HepG2 (cell line): ENCODE measurements around the gene PSMB11. TPM values are rescaled to one million over a fixed set of nuclear protein-coding genes. Genes with fewer than 3 reads are reported as not detected.
A peak's percentile ranks its signal among the peaks of the same experiment; 100 is the strongest.

ENCODE experiments used
- ATAC-seq: fragments of 200-7000 bp; cut with Tn5 transposase; 3 replicates; pipeline ENCODE4 v1.9.1; 2020; ENCODE audit warnings: mild to moderate bottlenecking, moderate library complexity
- BruUV-seq: library from RNA; stranded (reverse); fragments of 400-500 nt; replicated peaks from 2 replicates; lab custom pipeline; 2021; lab: Mats Ljungman, UMichigan
- CTCF ChIA-PET: fragments of 300-600 bp; formaldehyde crosslinking; extraction: SDS; loops from one replicate; lab custom pipeline; 2021; ENCODE audit warnings: low total read pairs, inconsistent platforms, low intra/inter-chr PET ratio; lab: Yijun Ruan, JAX
- POLR2A ChIA-PET: fragments of 350-600 bp; sonication (Branson Sonifier 250); formaldehyde crosslinking; loops from one replicate; lab custom pipeline; 2020; ENCODE audit warnings: antibody characterized with exemption, inconsistent platforms; lab: Yijun Ruan, JAX
- DNase-seq: peaks from one replicate; pipeline ENCODE4 v3.0.0-alpha.2; 2015; ENCODE audit warnings: low spot score
- FAIRE-seq: peaks from 3 replicates; lab custom pipeline; 2011; peaks lifted over from hg19 to GRCh38; lab: Jason Lieb, UNC
- H2AFZ ChIP-seq: one replicate; pipeline ENCODE4 v1.6.1; 2011; ENCODE audit warnings: low read length, inconsistent platforms
- H3K27ac ChIP-seq: fragments of 300-600 bp; 3 replicates; pipeline ENCODE4 v1.8.0; 2011; ENCODE audit warnings: mixed run types, mild to moderate bottlenecking, mixed read lengths, low read length, inconsistent platforms; ENCODE audit not compliant: insufficient read depth; ENCODE audit errors: extremely low read length
- H3K27me3 ChIP-seq, 2 experiments: fragments of 200-600 bp in 1 of 2; 2 replicates in 1 of 2; 3 replicates in 1 of 2; pipeline versions ENCODE4 v1.6.0 to v1.8.0; 2011; ENCODE audit warnings: low read length in 2 of 2, mild to moderate bottlenecking in 2 of 2, moderate library complexity in 2 of 2, inconsistent platforms in 1 of 2; ENCODE audit not compliant: insufficient read depth in 2 of 2, control insufficient read depth in 1 of 2
- H3K36me3 ChIP-seq, 2 experiments: fragments of 200-600 bp in 1 of 2; replicated peaks in 1 of 2; 2 replicates in 1 of 2; 3 replicates in 1 of 2; pipeline versions ENCODE4 v1.5.1 to v1.8.0; 2011; ENCODE audit warnings: low read length in 2 of 2, inconsistent platforms in 1 of 2; ENCODE audit not compliant: insufficient read depth in 2 of 2, control insufficient read depth in 1 of 2
- H3K4me1 ChIP-seq: 2 replicates; pipeline ENCODE4 v1.5.1; 2012; ENCODE audit warnings: low read length, inconsistent platforms; ENCODE audit not compliant: insufficient read depth
- H3K4me2 ChIP-seq: 2 replicates; pipeline ENCODE4 v1.6.0; 2011; ENCODE audit warnings: low read depth, low read length, inconsistent platforms
- H3K4me3 ChIP-seq, 3 experiments: fragments of 200-600 bp in 1 of 3; sonication (generic), shearing (Covaris generic) in 1 of 3; replicated peaks in 1 of 3; 2 replicates each; pipeline ENCODE4 v1.5.1; 2011 to 2016; ENCODE audit warnings: low read length in 3 of 3, inconsistent platforms in 2 of 3, low read depth in 2 of 3, mild to moderate bottlenecking in 2 of 3, control low read depth in 1 of 3, mixed read lengths in 1 of 3; ENCODE audit not compliant: insufficient read depth in 1 of 3
- H3K79me2 ChIP-seq: one replicate; pipeline ENCODE4 v1.6.1; 2011; ENCODE audit warnings: low read length, inconsistent platforms; ENCODE audit not compliant: insufficient read depth
- H3K9ac ChIP-seq: 2 replicates; pipeline ENCODE4 v1.6.0; 2011; ENCODE audit warnings: mild to moderate bottlenecking, low read depth, low read length, inconsistent platforms; ENCODE audit not compliant: insufficient read depth
- H3K9me3 ChIP-seq: 2 replicates; pipeline ENCODE4 v1.5.1; 2012; ENCODE audit warnings: mild to moderate bottlenecking, low read length
- H4K20me1 ChIP-seq: 2 replicates; pipeline ENCODE4 v1.6.0; 2011; ENCODE audit warnings: inconsistent platforms, mild to moderate bottlenecking, low read length, moderate library complexity; ENCODE audit not compliant: insufficient read depth
- FOXO4 ChIP-seq: sonication (generic); formaldehyde crosslinking; conservative IDR thresholded peaks from 2 replicates; pipeline ENCODE4 v1.8.1; 2023; ENCODE audit warnings: missing genetic modification reagents
- HMGA1 ChIP-seq: sonication (generic); formaldehyde crosslinking; conservative IDR thresholded peaks from 2 replicates; pipeline ENCODE4 v1.4.0; 2020; ENCODE audit warnings: missing genetic modification reagents
- KAT8 ChIP-seq: IDR thresholded peaks from 2 replicates; pipeline ENCODE4 v1.6.1; 2016; ENCODE audit warnings: missing genetic modification reagents, missing compliant biosample characterization
- MEIS1 ChIP-seq: sonication (generic); formaldehyde crosslinking; IDR thresholded peaks from 2 replicates; pipeline ENCODE4 v1.9.0; 2021; ENCODE audit warnings: mild to moderate bottlenecking, missing genetic modification reagents, moderate library complexity, borderline replicate concordance
- RXRB ChIP-seq: IDR thresholded peaks from 2 replicates; pipeline ENCODE4 v1.6.1; 2016; ENCODE audit warnings: borderline replicate concordance, missing genetic modification reagents, missing compliant biosample characterization
- SALL1 ChIP-seq: sonication (generic); formaldehyde crosslinking; IDR thresholded peaks from 2 replicates; pipeline ENCODE4 v1.8.0; 2022; ENCODE audit warnings: mild to moderate bottlenecking, missing genetic modification reagents
- SMAD9 ChIP-seq: sonication (generic); formaldehyde crosslinking; IDR thresholded peaks from 2 replicates; pipeline ENCODE4 v1.5.1; 2020; ENCODE audit warnings: mild to moderate bottlenecking, missing genetic modification reagents
- SSRP1 ChIP-seq: IDR thresholded peaks from 2 replicates; pipeline ENCODE4 v1.6.1; 2016; ENCODE audit warnings: control low read depth
- ZC3H13 ChIP-seq: sonication (generic); formaldehyde crosslinking; IDR thresholded peaks from 2 replicates; pipeline ENCODE4 v1.8.1; 2023; ENCODE audit warnings: mild to moderate bottlenecking, missing genetic modification reagents, moderate library complexity
- ZFP82 ChIP-seq: sonication (generic); formaldehyde crosslinking; IDR thresholded peaks from 2 replicates; pipeline ENCODE4 v1.5.1; 2020; ENCODE audit warnings: mild to moderate bottlenecking, missing genetic modification reagents, borderline replicate concordance
- ZSCAN21 ChIP-seq: sonication (generic); formaldehyde crosslinking; IDR thresholded peaks from 2 replicates; pipeline ENCODE4 v1.8.0; 2022; ENCODE audit warnings: mild to moderate bottlenecking, missing genetic modification reagents, moderate library complexity, borderline replicate concordance
- whole genome bisulfite sequencing: methylation state at CpG from one replicate; pipeline ENCODE4 v1.1.6; 2017; ENCODE audit warnings: low lambda C conversion rate; 5-methylcytosine and 5-hydroxymethylcytosine counted together
- in situ Hi-C: cut with HindIII; loops from 2 replicates; pipeline ENCODE4 v1.10.0; 2017; ENCODE audit warnings: low pct_unique_long_range_greater_than_20kb; ENCODE audit not compliant: extremely low pct_ligation_motif_present
- intact Hi-C: fragments of 100-400 bp; cut with micrococcal nuclease; formaldehyde crosslinking; loops from one replicate; pipeline ENCODE4 v1.10.0; 2022; ENCODE audit not compliant: unreplicated experiment
- polyA plus RNA-seq, 8 experiments: library from polyadenylated mRNA; depleted of rRNA in 3 of 8; stranded (reverse) in 7 of 8; unstranded in 1 of 8; fragments of >200 nt; fragmentation: Illumina TruSeq in 4 of 8; extraction: Trizol in 4 of 8; gene quantifications; 2 replicates each; pipeline versions ENCODE4 v1.2.1 to v1.2.3, GENCODE V29; 2011 to 2016; ENCODE audit warnings: low read depth in 4 of 8, missing spikeins in 1 of 8, mixed read lengths in 1 of 8; ENCODE audit not compliant: insufficient read depth in 1 of 8
- total RNA-seq, 5 experiments: library from RNA; depleted of rRNA; stranded (reverse); fragments of >200 nt; fragmentation: Illumina TruSeq; extraction: Trizol; gene quantifications; 2 replicates each; pipeline ENCODE4 v1.2.3, GENCODE V29; 2016; ENCODE audit warnings: low read depth in 1 of 5
- TF ChIP-seq, protein P1 (sequence below): sonication (generic); formaldehyde crosslinking; IDR thresholded peaks from 2 replicates; pipeline ENCODE4 v1.8.0; 2022; ENCODE audit warnings: missing genetic modification reagents, mild to moderate bottlenecking, moderate library complexity, borderline replicate concordance

Gene PSMB11
- total and polyA plus RNA-seq, 2 of the 13 experiments (the other 11 are each of a cell fraction or from before 2014, with no cell fraction given): not detected

- FAIRE-seq (no peak), DNase-seq (no peak), ATAC-seq (no peak)
- Histone ChIP-seq H3K36me3 (peaks cover 0 to 3% of the 10 kb centered on the region in 2 experiments; a peak in 1 of 5 replicates), H4K20me1 (no peaks in the 10 kb centered on the region), H3K4me1 (peaks cover 5% of the 10 kb centered on the region; the same call in 1 of the 2 replicates), H3K27me3 (no peaks in the 10 kb centered on the region), H3K27ac (no peak overlapping the region), H2AFZ (no peak overlapping the region), H3K4me3 (no peak overlapping the region), H3K79me2 (no peaks in the 10 kb centered on the region), H3K9ac (no peak overlapping the region), H3K9me3 (no peaks in the 10 kb centered on the region), H3K4me2 (no peak overlapping the region)
- in situ Hi-C loops (no loop called here), intact Hi-C loops (no loop called here)
- CTCF ChIA-PET: no interaction called here
- TF ChIP-seq KAT8 (CRISPR knock-in tag) (no peak), ZSCAN21 (CRISPR knock-in tag) (0 out of 2 replicates have a peak, but pooled peaks have one; percentile 42), ZFP82 (CRISPR knock-in tag) (no peak), RXRB (CRISPR knock-in tag) (no peak), SSRP1 (CRISPR knock-in tag) (no peak), FOXO4 (CRISPR knock-in tag) (0 out of 2 replicates have a peak, but pooled peaks have one; percentile 51), HMGA1 (no peak), MEIS1 (CRISPR knock-in tag) (no peak), SMAD9 (CRISPR knock-in tag) (no peak), ZC3H13 (CRISPR knock-in tag) (no peak), SALL1 (0 out of 2 replicates have a peak, but pooled peaks have one; percentile 13)
- TF ChIP-seq, protein P1, sequence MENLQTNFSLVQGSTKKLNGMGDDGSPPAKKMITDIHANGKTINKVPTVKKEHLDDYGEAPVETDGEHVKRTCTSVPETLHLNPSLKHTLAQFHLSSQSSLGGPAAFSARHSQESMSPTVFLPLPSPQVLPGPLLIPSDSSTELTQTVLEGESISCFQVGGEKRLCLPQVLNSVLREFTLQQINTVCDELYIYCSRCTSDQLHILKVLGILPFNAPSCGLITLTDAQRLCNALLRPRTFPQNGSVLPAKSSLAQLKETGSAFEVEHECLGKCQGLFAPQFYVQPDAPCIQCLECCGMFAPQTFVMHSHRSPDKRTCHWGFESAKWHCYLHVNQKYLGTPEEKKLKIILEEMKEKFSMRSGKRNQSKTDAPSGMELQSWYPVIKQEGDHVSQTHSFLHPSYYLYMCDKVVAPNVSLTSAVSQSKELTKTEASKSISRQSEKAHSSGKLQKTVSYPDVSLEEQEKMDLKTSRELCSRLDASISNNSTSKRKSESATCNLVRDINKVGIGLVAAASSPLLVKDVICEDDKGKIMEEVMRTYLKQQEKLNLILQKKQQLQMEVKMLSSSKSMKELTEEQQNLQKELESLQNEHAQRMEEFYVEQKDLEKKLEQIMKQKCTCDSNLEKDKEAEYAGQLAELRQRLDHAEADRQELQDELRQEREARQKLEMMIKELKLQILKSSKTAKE: peak; percentile 49; the same call in 1 of the 2 replicates
- 88% methylated on average over 16 of the region's 16 CpGs for WGBS
- BruUV-seq: no TSS peak
- POLR2A ChIA-PET: interaction anchor here (8.5 kb wide), 2 partner anchors 8 to 15 kb away, joined by 101 to 160 read pairs; partner anchors contain the start of gene AJUBA
Observed at GRCh38 chr14:22998329-22999012, 43.5 kb upstream of the PSMB11 start.
